ENCODE results near the gene CFLAR.

The CFLAR gene

GRCh38 chr2:201203916-201204654, 88.1 kb downstream of the CFLAR start:
- in situ Hi-C loops (cut with HindIII; ENCODE audit: low sequenced_read_pairs): loop anchor here (5.0 kb wide), 1 partner anchor 87 kb away; the partner anchor contains the start of gene CFLAR

- in situ Hi-C loops (cut with HindIII; ENCODE audit: low sequenced_read_pairs): loop anchor here (5.0 kb wide), 1 partner anchor 88 kb away; the partner anchor contains the start of gene CFLAR
These were observed 88.9 kb downstream of the CFLAR start for GRCh38 chr2:201204655-201205514.

- in situ Hi-C loops (cut with HindIII; ENCODE audit: low sequenced_read_pairs): no loop called here
These were observed 89.5 kb downstream of the CFLAR start for GRCh38 chr2:201205515-201205849.

GRCh38 chr2:201208563-201209252, 92.7 kb downstream of the CFLAR start:
- in situ Hi-C loops (cut with HindIII; ENCODE audit: low sequenced_read_pairs): no loop called here

GRCh38 chr2:201215963-201216362, 100.0 kb downstream of the CFLAR start:
- in situ Hi-C loops (cut with HindIII; ENCODE audit: low sequenced_read_pairs): no loop called here

GRCh38 chr2:201216918-201217317, 101.0 kb downstream of the CFLAR start:
- in situ Hi-C loops (cut with HindIII; ENCODE audit: low sequenced_read_pairs): no loop called here

GRCh38 chr2:201218780-201219179, 102.8 kb downstream of the CFLAR start:
- in situ Hi-C loops (cut with HindIII; ENCODE audit: low sequenced_read_pairs): no loop called here

GRCh38 chr2:201219328-201220096, 103.5 kb downstream of the CFLAR start:
- in situ Hi-C loops (cut with HindIII; ENCODE audit: low sequenced_read_pairs): no loop called here

GRCh38 chr2:201220102-201220570, 104.2 kb downstream of the CFLAR start:
- in situ Hi-C loops (cut with HindIII; ENCODE audit: low sequenced_read_pairs): no loop called here

GRCh38 chr2:201223089-201224073, 107.4 kb downstream of the CFLAR start:
- in situ Hi-C loops (cut with HindIII; ENCODE audit: low sequenced_read_pairs): no loop called here
